ENCODE data around the gene SLCO1B3. TPM values are rescaled to one million over a fixed set of nuclear protein-coding genes. Genes with fewer than 3 reads are reported as not detected.

Gene SLCO1B3
- total and polyA plus RNA-seq, 2 of the 4 experiments (the other 2 are of a cell fraction) = not detected

GRCh38 chr12:20865873-20866272, 55.4 kb downstream of the SLCO1B3 start:
- H3K4me2 ChIP-seq (ENCODE audit: low read depth, low read length) = no peak overlapping the region
- H4K5ac ChIP-seq (ENCODE audit: low read depth, low read length) = no peak overlapping the region
- no peak overlapping the region for H3K9ac ChIP-seq (ENCODE audit: low read depth, low read length)
- CTCF ChIA-PET = no interaction called here
- DNase-seq (no peak), ATAC-seq (ENCODE audit: low read depth) (no peak)
- H3K23ac ChIP-seq (ENCODE audit: low read depth, low read length) = no peak overlapping the region
- no TSS peak for BruUV-seq (replicated peaks)
- intact Hi-C loops (cut with micrococcal nuclease) (no loop called here), dilution Hi-C loops (cut with HindIII; ENCODE audit: low sequenced_read_pairs, unreplicated experiment) (no loop called here), in situ Hi-C loops (cut with MboI; ENCODE audit: low sequenced_read_pairs) (no loop called here)
- no peak overlapping the region for H2BK5ac ChIP-seq (ENCODE audit: low read depth, low read length, poor library complexity, severe bottlenecking)
- POLR2A ChIA-PET (ENCODE audit: unreplicated experiment) = no interaction called here
- H3K79me1 ChIP-seq (ENCODE audit: low read depth in 1 of 2, low read length in 2 of 2) = no peaks in the 10 kb centered on the region
- H3K9me1 ChIP-seq (ENCODE audit: insufficient read depth, low read length) = no peaks in the 10 kb centered on the region
- no peak for TF ChIP-seq POLR2A (IDR thresholded peaks at IDR 0.05; ENCODE audit: low read depth, low read length)
- TF ChIP-seq, protein P1, sequence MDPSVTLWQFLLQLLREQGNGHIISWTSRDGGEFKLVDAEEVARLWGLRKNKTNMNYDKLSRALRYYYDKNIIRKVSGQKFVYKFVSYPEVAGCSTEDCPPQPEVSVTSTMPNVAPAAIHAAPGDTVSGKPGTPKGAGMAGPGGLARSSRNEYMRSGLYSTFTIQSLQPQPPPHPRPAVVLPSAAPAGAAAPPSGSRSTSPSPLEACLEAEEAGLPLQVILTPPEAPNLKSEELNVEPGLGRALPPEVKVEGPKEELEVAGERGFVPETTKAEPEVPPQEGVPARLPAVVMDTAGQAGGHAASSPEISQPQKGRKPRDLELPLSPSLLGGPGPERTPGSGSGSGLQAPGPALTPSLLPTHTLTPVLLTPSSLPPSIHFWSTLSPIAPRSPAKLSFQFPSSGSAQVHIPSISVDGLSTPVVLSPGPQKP (IDR thresholded peaks at IDR 0.05; ENCODE audit: borderline replicate concordance, low read depth, low read length) = no peak
- no peak for TF ChIP-seq CHD1 (IDR thresholded peaks at IDR 0.05; ENCODE audit: low read depth, low read length)
- no peak for TF ChIP-seq RFX5 (IDR thresholded peaks at IDR 0.05; ENCODE audit: low read depth, low read length)
- no peak for TF ChIP-seq NFE2L2 (IDR thresholded peaks at IDR 0.05; ENCODE audit: low read depth, low read length)
- TF ChIP-seq, protein P2, sequence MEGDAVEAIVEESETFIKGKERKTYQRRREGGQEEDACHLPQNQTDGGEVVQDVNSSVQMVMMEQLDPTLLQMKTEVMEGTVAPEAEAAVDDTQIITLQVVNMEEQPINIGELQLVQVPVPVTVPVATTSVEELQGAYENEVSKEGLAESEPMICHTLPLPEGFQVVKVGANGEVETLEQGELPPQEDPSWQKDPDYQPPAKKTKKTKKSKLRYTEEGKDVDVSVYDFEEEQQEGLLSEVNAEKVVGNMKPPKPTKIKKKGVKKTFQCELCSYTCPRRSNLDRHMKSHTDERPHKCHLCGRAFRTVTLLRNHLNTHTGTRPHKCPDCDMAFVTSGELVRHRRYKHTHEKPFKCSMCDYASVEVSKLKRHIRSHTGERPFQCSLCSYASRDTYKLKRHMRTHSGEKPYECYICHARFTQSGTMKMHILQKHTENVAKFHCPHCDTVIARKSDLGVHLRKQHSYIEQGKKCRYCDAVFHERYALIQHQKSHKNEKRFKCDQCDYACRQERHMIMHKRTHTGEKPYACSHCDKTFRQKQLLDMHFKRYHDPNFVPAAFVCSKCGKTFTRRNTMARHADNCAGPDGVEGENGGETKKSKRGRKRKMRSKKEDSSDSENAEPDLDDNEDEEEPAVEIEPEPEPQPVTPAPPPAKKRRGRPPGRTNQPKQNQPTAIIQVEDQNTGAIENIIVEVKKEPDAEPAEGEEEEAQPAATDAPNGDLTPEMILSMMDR (conservative IDR thresholded peaks at IDR 0.05; ENCODE audit: low read depth, low read length) = no peak
- no peak for TF ChIP-seq RCOR1 (IDR thresholded peaks at IDR 0.05; ENCODE audit: insufficient replicate concordance, low read length)
- no peak for TF ChIP-seq MAFK (IDR thresholded peaks at IDR 0.05; ENCODE audit: low read depth, low read length)
- TF ChIP-seq BHLHE40 (IDR thresholded peaks at IDR 0.05; ENCODE audit: low read depth, low read length) = no peak
- TF ChIP-seq SMC3 (IDR thresholded peaks at IDR 0.05; ENCODE audit: low read depth, low read length) = no peak
- no peak for TF ChIP-seq RAD21 (IDR thresholded peaks at IDR 0.05; ENCODE audit: low read length)
- no peak for TF ChIP-seq MAZ (IDR thresholded peaks at IDR 0.05; ENCODE audit: borderline replicate concordance, low read depth, low read length)
- TF ChIP-seq, protein P3, sequence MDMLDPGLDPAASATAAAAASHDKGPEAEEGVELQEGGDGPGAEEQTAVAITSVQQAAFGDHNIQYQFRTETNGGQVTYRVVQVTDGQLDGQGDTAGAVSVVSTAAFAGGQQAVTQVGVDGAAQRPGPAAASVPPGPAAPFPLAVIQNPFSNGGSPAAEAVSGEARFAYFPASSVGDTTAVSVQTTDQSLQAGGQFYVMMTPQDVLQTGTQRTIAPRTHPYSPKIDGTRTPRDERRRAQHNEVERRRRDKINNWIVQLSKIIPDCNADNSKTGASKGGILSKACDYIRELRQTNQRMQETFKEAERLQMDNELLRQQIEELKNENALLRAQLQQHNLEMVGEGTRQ (IDR thresholded peaks at IDR 0.05; ENCODE audit: low read depth, low read length) = no peak
- TF ChIP-seq FOS (IDR thresholded peaks at IDR 0.05; ENCODE audit: low read depth, low read length) = no peak
- TF ChIP-seq CEBPB (IDR thresholded peaks at IDR 0.05; ENCODE audit: low read depth, low read length) = no peak
- TF ChIP-seq MXI1 (IDR thresholded peaks at IDR 0.05; ENCODE audit: borderline replicate concordance, low read depth, low read length) = no peak
- no peak overlapping the region for H4K91ac ChIP-seq (ENCODE audit: insufficient read depth, low read depth, low read length)
- no CpG with 5 or more reads among the region's 2 CpGs for WGBS, 2 experiments (ENCODE audit: extremely low coverage in 2 of 2, insufficient read length in 1 of 2)
- H4K20me1 ChIP-seq (ENCODE audit: insufficient read depth, low read length) = no peaks in the 10 kb centered on the region
- H2BK15ac ChIP-seq (ENCODE audit: low read depth, low read length) = no peak overlapping the region
- no peaks in the 10 kb centered on the region for H3K36me3 ChIP-seq (ENCODE audit: control insufficient read depth, insufficient read depth, low read length)
- H3K18ac ChIP-seq (ENCODE audit: low read depth, low read length) = no peak overlapping the region
- H4K8ac ChIP-seq (ENCODE audit: low read depth in 2 of 2, low read length in 2 of 2) = no peak overlapping the region
- H2BK20ac ChIP-seq (ENCODE audit: low read depth, low read length) = no peak overlapping the region
- H3K4me1 ChIP-seq (ENCODE audit: control insufficient read depth, insufficient read depth, low read length) = no peaks in the 10 kb centered on the region
- no peak overlapping the region for H2AK9ac ChIP-seq (replicated peaks; ENCODE audit: low read depth, low read length, poor library complexity)
- no peaks in the 10 kb centered on the region for H3K27me3 ChIP-seq (ENCODE audit: control insufficient read depth, insufficient read depth, low read length)
- no peak overlapping the region for H2AFZ ChIP-seq (replicated peaks; ENCODE audit: low read length, poor library complexity)
- no peak overlapping the region for H3K14ac ChIP-seq (replicated peaks; ENCODE audit: low read depth, low read length)
- no peaks in the 10 kb centered on the region for H3K9me3 ChIP-seq (ENCODE audit: control insufficient read depth, insufficient read depth, low read length)
- no peak overlapping the region for H2AK5ac ChIP-seq (ENCODE audit: low read depth, low read length)
- no peak overlapping the region for H3K27ac ChIP-seq (ENCODE audit: insufficient read depth, low read length)
- no peak overlapping the region for H3K4ac ChIP-seq (ENCODE audit: low read depth, low read length)
- H3K4me3 ChIP-seq (ENCODE audit: insufficient read depth, low read depth, low read length) = no peak overlapping the region
- no peak overlapping the region for H2BK120ac ChIP-seq (ENCODE audit: low read depth, low read length)
- H3K56ac ChIP-seq (ENCODE audit: extremely low read depth, insufficient read depth, low read length) = no peak overlapping the region
